ENCODE results near the gene DIP2A. TPM values are rescaled to one million over a fixed set of nuclear protein-coding genes. Genes with fewer than 3 reads are reported as not detected.

The DIP2A gene, protein sequence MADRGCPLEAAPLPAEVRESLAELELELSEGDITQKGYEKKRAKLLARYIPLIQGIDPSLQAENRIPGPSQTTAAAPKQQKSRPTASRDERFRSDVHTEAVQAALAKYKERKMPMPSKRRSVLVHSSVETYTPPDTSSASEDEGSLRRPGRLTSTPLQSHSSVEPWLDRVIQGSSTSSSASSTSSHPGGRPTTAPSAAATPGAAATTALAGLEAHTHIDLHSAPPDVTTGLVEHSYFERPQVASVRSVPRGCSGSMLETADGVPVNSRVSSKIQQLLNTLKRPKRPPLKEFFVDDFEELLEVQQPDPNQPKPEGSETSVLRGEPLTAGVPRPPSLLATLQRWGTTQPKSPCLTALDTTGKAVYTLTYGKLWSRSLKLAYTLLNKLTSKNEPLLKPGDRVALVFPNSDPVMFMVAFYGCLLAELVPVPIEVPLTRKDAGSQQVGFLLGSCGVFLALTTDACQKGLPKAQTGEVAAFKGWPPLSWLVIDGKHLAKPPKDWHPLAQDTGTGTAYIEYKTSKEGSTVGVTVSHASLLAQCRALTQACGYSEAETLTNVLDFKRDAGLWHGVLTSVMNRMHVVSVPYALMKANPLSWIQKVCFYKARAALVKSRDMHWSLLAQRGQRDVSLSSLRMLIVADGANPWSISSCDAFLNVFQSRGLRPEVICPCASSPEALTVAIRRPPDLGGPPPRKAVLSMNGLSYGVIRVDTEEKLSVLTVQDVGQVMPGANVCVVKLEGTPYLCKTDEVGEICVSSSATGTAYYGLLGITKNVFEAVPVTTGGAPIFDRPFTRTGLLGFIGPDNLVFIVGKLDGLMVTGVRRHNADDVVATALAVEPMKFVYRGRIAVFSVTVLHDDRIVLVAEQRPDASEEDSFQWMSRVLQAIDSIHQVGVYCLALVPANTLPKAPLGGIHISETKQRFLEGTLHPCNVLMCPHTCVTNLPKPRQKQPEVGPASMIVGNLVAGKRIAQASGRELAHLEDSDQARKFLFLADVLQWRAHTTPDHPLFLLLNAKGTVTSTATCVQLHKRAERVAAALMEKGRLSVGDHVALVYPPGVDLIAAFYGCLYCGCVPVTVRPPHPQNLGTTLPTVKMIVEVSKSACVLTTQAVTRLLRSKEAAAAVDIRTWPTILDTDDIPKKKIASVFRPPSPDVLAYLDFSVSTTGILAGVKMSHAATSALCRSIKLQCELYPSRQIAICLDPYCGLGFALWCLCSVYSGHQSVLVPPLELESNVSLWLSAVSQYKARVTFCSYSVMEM (N-terminal part only)
- 24.0 TPM for polyA plus RNA-seq (2013, experiment 1 of 2)
- 24.5 TPM for polyA plus RNA-seq (2013, experiment 2 of 2)

DNA sequence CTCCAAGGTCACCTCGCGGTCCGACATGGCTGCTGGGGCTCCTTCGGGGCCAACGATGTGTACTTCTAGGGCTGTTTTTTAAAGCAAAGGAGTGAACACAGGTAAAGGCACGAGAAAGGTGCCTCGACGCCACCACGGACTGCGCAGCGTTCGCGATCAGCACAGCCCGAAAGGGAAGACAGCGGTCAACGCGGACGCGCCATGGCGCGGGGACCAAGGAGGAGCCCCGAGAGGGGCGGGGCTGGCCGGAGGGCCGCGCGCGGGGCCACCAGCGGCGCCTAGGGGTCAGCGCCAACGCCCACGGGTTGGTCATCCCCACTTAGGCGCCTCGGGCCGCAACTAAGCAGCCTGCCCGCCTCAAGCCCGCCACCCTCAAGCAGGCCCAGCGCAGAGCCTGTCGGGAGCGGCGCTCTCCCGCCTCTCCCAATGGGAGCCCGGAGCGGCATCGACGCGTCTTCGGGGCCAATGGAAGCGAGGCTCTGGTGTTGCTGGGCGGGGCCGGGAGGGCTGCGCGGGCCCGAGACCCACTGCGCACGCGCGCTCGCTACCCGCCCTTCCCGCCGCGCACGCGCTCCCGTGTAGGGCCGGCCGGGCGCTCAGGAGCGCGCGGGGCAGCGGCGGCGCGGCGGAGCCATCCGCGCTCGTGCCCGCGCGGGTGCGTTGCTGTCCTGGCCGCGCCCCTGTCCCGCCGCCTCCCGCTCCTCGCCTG is at the start of gene DIP2A:
TSS of gene DIP2A (plus strand) at position 577 of the 709 bp plus-strand sequence. CDS start 241 bp downstream, outside the sequence.
- H3K4me3 ChIP-seq (ENCODE audit: low read length in 2 of 2) = peak within 1 kb of the TSS; percentile 93 to 100
- H3K23ac ChIP-seq (ENCODE audit: low read depth, low read length, poor library complexity) = peak within 1 kb of the TSS; percentile 98
- H3K4me2 ChIP-seq (ENCODE audit: insufficient read depth, low read length, poor library complexity, severe bottlenecking) = peak within 1 kb of the TSS; percentile 91
- no peak within 1 kb of the TSS for H2BK15ac ChIP-seq (ENCODE audit: low read length)
- WGBS, 2 donors (ENCODE audit: extremely low coverage in 2 of 2, insufficient read length in 2 of 2, insufficient replicate concordance in 1 of 2) = no CpG with 5 or more reads among the region's 91 CpGs
- peaks cover 9% of the 10 kb centered on the region for H3K79me1 ChIP-seq (ENCODE audit: low read depth, low read length)
- H2BK5ac ChIP-seq (ENCODE audit: low read length) = peak within 1 kb of the TSS; percentile 85
- no peak within 1 kb of the TSS for H2BK12ac ChIP-seq (ENCODE audit: low read length)
- peak within 1 kb of the TSS; percentile 97 for H2AFZ ChIP-seq (ENCODE audit: low read length)
- peaks cover 4 to 50% of the 10 kb centered on the region in 2 donors for H3K36me3 ChIP-seq (replicated peaks in 1 of 2; ENCODE audit: control insufficient read depth in 2 of 2, insufficient read depth in 2 of 2, low read length in 2 of 2)
- DNase-seq (ENCODE audit: low spot score) = peak; percentile 97
- H3K18ac ChIP-seq (ENCODE audit: low read length) = peak within 1 kb of the TSS; percentile 96
- H2AK5ac ChIP-seq (ENCODE audit: low read depth, low read length) = peak within 1 kb of the TSS; percentile 82
- peaks cover 10 to 13% of the 10 kb centered on the region in 2 donors for H3K4me1 ChIP-seq (ENCODE audit: control insufficient read depth in 2 of 2, insufficient read depth in 1 of 2, low read depth in 1 of 2, low read length in 2 of 2)
- H3K27me3 ChIP-seq (ENCODE audit: control insufficient read depth in 3 of 3, insufficient read depth in 3 of 3, low read depth in 1 of 3, low read length in 3 of 3) = no peaks in the 10 kb centered on the region
- no peaks in the 10 kb centered on the region for H3K9me3 ChIP-seq (replicated peaks in 1 of 2; ENCODE audit: control insufficient read depth in 2 of 2, insufficient read depth in 1 of 2, low read depth in 1 of 2, low read length in 2 of 2)
- no peak within 1 kb of the TSS for H4K91ac ChIP-seq (ENCODE audit: low read depth, low read length, poor library complexity)
- no peak within 1 kb of the TSS for H3K4ac ChIP-seq (ENCODE audit: low read length)
- peak within 1 kb of the TSS; percentile 83 for H3K14ac ChIP-seq (ENCODE audit: low read length)
- peak within 1 kb of the TSS; percentile 7 for H4K8ac ChIP-seq (ENCODE audit: low read depth, low read length)
- H2BK120ac ChIP-seq (ENCODE audit: low read depth, low read length) = no peak within 1 kb of the TSS
- H3K27ac ChIP-seq (replicated peaks; ENCODE audit: low read length) = peak within 1 kb of the TSS; percentile 88
- peak within 1 kb of the TSS; percentile 99 for H3K9ac ChIP-seq (ENCODE audit: low read depth, low read length, poor library complexity)

DNA sequence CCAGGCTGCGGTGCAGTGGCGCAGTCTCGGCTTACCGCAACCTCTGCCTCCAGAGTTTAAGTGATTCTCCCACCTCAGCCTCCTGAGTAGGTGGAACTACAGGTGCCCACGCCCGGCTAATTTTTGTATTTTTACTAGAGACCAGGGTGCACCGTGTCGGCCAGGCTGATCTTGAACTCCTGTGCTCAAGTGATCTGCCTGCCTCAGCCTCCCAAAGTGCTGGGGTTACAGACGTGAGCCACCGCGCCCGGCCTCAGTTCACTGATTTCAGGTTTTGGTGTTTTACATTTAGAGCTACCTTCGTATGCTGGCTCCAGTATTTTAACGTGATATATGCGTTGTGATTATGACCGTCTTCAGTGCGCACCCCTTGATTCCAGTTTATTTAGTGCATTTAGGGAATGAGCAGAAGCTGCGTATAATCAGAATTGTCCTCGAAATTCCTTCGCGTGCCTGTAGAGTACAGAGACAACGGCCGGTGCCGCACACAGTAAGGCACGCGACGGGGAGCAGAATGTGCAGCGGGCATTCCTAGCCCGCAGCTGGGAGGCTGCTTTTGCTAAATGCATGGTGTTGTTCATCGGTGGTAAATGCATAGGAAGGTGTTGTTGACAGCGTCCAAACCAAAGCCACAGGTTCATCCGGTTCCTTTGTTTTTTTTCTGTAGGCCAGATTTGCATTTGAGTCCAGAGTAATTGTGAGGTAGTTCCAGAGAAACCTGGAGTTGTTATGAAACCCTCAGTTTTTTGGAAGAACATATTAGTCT is 48.9 kb upstream of the DIP2A start:
- WGBS, 2 donors (ENCODE audit: extremely low coverage in 2 of 2, insufficient read length in 2 of 2, insufficient replicate concordance in 1 of 2) = no CpG with 5 or more reads among the region's 32 CpGs

DNA sequence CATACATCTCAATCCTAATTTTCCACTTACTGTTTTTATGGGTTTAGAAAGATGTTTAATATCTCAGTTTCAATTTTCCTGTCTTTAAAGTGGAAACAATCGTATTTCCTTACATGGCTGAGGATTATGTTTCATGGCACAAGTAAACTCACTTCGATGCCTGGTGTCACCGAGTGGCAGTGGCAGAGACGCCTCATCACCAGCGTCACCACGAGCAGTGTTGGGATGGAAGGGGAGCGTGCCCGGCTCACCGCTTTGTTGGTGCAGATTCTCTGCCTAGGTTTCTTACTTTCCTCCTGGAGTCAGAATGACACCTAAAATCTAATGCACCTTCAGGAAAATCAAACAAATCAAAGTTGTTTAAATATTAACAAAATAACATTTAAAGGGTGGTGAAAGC is 48.2 kb upstream of the DIP2A start:
- Histone ChIP-seq H2BK15ac (ENCODE audit: low read length) (no peak overlapping the region), H2BK12ac (ENCODE audit: low read length) (no peak overlapping the region), H3K18ac (ENCODE audit: low read length) (no peak overlapping the region), H2AK5ac (ENCODE audit: low read depth, low read length) (no peak overlapping the region), H4K91ac (ENCODE audit: low read depth, low read length, poor library complexity) (no peak overlapping the region), H3K27me3 (ENCODE audit: control insufficient read depth in 3 of 3, insufficient read depth in 3 of 3, low read depth in 1 of 3, low read length in 3 of 3) (no peaks in the 10 kb centered on the region), H3K4me1 (ENCODE audit: control insufficient read depth in 2 of 2, insufficient read depth in 1 of 2, low read depth in 1 of 2, low read length in 2 of 2) (peaks cover 0 to 1% of the 10 kb centered on the region in 2 donors), H3K4ac (ENCODE audit: low read length) (no peak overlapping the region), H3K36me3 (replicated peaks in 1 of 2; ENCODE audit: control insufficient read depth in 2 of 2, insufficient read depth in 2 of 2, low read length in 2 of 2) (peaks cover 11 to 78% of the 10 kb centered on the region in 2 donors), H3K79me1 (ENCODE audit: low read depth, low read length) (peaks cover 7% of the 10 kb centered on the region), H3K14ac (ENCODE audit: low read length) (no peak overlapping the region), H2BK5ac (ENCODE audit: low read length) (no peak overlapping the region), H3K9ac (ENCODE audit: low read depth, low read length, poor library complexity) (no peak overlapping the region), H2AFZ (ENCODE audit: low read length) (no peak overlapping the region), H3K4me3 (ENCODE audit: low read length in 2 of 2) (no peak overlapping the region), H3K9me3 (replicated peaks in 1 of 2; ENCODE audit: control insufficient read depth in 2 of 2, insufficient read depth in 1 of 2, low read depth in 1 of 2, low read length in 2 of 2) (no peaks in the 10 kb centered on the region), H4K8ac (ENCODE audit: low read depth, low read length) (no peak overlapping the region), H3K23ac (ENCODE audit: low read depth, low read length, poor library complexity) (no peak overlapping the region), H2BK120ac (ENCODE audit: low read depth, low read length) (no peak overlapping the region), H3K4me2 (ENCODE audit: insufficient read depth, low read length, poor library complexity, severe bottlenecking) (no peak overlapping the region), H3K27ac (replicated peaks; ENCODE audit: low read length) (no peak overlapping the region)
- no peak for DNase-seq (ENCODE audit: low spot score)
- no CpG with 5 or more reads among the region's 9 CpGs for WGBS, 2 donors (ENCODE audit: extremely low coverage in 2 of 2, insufficient read length in 2 of 2, insufficient replicate concordance in 1 of 2)

More for the DNA sequence above, 48.9 kb upstream of the DIP2A start:
- Histone ChIP-seq H3K27ac (replicated peaks; ENCODE audit: low read length) (no peak overlapping the region), H3K14ac (ENCODE audit: low read length) (no peak overlapping the region), H3K4me1 (ENCODE audit: control insufficient read depth in 2 of 2, insufficient read depth in 1 of 2, low read depth in 1 of 2, low read length in 2 of 2) (peaks cover 0 to 1% of the 10 kb centered on the region in 2 donors), H2BK120ac (ENCODE audit: low read depth, low read length) (no peak overlapping the region), H3K23ac (ENCODE audit: low read depth, low read length, poor library complexity) (peak overlapping the region; percentile 89), H3K18ac (ENCODE audit: low read length) (peak overlapping the region; percentile 38), H2AK5ac (ENCODE audit: low read depth, low read length) (no peak overlapping the region), H3K79me1 (ENCODE audit: low read depth, low read length) (peaks cover 7% of the 10 kb centered on the region), H2BK15ac (ENCODE audit: low read length) (no peak overlapping the region), H3K4me2 (ENCODE audit: insufficient read depth, low read length, poor library complexity, severe bottlenecking) (no peak overlapping the region), H4K91ac (ENCODE audit: low read depth, low read length, poor library complexity) (no peak overlapping the region), H4K8ac (ENCODE audit: low read depth, low read length) (no peak overlapping the region), H2BK5ac (ENCODE audit: low read length) (no peak overlapping the region), H2BK12ac (ENCODE audit: low read length) (no peak overlapping the region), H2AFZ (ENCODE audit: low read length) (no peak overlapping the region), H3K36me3 (replicated peaks in 1 of 2; ENCODE audit: control insufficient read depth in 2 of 2, insufficient read depth in 2 of 2, low read length in 2 of 2) (peaks cover 11 to 79% of the 10 kb centered on the region in 2 donors), H3K9ac (ENCODE audit: low read depth, low read length, poor library complexity) (no peak overlapping the region), H3K4ac (ENCODE audit: low read length) (no peak overlapping the region), H3K27me3 (ENCODE audit: control insufficient read depth in 3 of 3, insufficient read depth in 3 of 3, low read depth in 1 of 3, low read length in 3 of 3) (no peaks in the 10 kb centered on the region), H3K9me3 (replicated peaks in 1 of 2; ENCODE audit: control insufficient read depth in 2 of 2, insufficient read depth in 1 of 2, low read depth in 1 of 2, low read length in 2 of 2) (no peaks in the 10 kb centered on the region), H3K4me3 (ENCODE audit: low read length in 2 of 2) (no peak overlapping the region)
- DNase-seq (ENCODE audit: low spot score) = no peak

All from neuronal stem cell (in vitro differentiated cells).